Measurements from ENCODE around the gene MINDY3.

GRCh38 chr10:15813415-15813814 lies 46.9 kb downstream of the MINDY3 start:
- TF ChIP-seq CTCF (IDR thresholded peaks at IDR 0.05) (no peak), POLR2A (IDR thresholded peaks at IDR 0.05) (no peak)
